ENCODE data around the gene TGIF2.

TGIF2 gene
- 48.9 to 88.9 reads per million in 2 experiments for total RNA-seq

GRCh38 chr20:36573103-36573797 lies at the start of gene TGIF2:
TGIF2 (plus strand) TSS chr20:36573597; CDS start chr20:36578775, 5,178 bp downstream.
- DNase-seq (ENCODE audit: low read depth) = peak; percentile 90

DNA sequence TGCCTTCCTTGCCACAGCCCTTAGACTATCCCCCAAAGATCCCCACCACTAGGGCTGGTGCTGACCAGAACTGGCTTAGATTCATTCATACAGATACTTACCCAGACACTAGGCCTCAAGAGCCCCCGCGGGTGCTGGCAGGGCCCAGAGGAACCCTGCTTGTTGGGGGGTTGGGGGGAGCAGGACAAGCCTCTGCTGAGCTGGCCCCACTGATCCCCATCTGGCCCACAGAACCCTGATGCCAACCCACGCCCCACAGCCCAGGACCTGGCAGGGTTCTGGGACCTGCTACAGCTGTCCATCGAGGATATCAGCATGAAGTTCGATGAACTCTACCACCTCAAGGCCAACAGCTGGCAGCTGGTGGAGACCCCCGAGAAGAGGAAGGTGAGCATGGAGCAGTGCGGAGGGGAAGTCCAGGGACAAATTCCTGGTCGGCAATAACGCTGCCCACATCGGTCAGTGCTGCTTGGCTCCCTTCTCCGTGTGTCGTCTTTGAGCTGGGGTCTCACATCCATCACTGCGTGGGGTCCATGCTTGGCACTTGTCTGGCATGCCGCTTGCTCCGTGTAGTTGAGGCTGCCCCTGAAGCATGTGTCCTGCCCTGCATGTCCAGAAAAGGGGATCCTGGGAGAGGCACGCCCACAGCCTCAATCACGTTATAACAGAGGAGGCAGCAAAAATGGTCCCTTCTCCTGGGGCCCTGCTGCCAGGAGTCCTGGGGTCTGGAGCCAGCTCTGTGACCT lies 47.6 kb upstream of the TGIF2 start:
- no peak for DNase-seq (ENCODE audit: low read depth)

DNA sequence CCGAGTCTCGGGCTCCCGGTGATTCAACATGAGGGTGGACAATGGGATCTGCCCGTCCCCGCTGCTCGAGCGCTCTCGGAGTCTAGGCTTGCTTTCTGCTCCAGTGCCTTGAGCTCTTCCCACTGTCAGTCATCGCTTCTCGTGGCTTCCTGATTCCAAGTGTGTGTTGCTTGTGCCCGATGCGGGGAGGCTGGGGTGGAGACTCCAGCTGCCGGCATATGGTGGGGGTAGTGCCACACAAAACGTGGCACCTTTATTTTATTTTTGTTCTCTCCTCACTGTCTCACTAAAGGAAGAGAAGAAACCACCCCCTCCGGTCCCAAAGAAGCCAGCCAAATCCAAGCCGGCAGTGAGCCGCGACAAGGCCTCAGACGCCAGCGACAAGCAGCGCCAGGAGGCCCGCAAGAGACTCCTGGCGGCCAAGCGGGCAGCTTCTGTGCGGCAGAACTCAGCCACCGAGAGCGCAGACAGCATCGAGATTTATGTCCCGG lies 46.8 kb upstream of the TGIF2 start:
- no peak for DNase-seq (ENCODE audit: low read depth)

DNA sequence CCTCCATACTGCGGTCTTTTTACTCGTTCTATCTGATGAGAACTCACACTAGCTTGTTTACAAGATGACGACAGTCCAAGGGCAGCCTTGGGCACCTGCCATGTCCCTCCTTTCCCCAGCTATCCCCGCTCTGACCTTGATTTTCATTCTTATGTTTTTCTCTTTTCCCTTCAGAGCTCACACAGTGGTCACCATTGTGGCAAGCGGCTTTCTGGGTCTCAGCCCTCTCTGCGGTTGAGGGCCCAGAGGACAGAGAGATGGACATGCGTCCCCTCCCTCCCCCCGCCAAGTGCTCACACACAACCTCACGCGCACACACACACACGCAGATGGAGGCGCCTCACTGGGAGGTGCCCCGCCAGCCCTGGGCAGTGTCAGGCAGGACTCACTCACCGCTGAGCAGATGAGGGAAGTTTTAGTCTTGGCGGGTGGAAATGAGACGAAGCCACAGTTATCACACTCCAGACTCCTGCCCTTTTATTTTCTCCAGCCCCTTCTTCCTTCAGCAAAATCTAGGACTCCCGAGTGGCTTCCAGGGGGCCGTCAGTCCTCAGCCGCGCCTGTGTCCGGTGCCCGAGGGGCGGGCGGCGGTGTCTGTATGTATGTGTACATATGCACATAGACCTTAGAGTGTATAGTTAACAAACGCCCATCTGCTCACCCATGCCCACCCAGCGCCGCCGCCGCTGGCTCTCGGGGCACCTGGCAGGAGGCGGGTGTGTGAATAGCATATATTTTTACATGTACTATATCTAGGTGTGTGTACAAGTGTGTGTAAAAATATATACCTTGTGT lies 45.9 kb upstream of the TGIF2 start:
- DNase-seq (ENCODE audit: low read depth) = no peak

DNA sequence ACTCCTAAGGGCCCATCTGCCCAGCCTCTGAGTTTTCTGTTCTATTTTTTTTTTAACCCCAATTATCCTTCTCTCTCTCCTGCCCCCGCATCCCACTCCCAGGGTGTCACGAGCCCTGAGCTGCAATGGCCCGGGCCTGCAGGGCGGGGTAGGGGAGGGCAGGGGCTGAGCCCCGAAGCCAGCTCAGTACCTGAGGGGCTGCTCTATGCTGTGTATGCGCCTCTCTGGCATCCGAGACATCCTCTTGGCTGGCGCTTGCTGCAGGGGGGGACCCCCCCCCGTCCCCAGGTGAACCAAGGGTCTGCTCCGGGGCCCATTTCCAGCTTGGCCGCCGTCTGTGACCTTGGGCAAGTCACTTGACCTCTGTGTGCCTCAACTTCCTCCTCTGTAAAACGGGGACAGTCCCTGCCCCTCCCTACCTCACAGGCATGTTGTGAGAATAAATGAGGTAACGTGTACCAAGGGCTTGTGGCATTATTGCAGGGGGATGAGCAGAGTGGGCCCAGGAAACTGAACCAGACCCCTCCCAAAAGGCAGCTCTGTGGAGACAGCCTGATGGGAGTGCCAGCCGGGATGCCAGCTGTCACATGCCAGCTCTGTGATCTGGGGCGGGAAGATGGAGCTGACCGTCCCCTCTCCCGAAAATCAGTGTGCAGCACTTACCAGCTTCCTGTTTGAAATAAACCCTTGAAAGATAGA lies 45.1 kb upstream of the TGIF2 start:
- no peak for DNase-seq (ENCODE audit: low read depth)

DNA sequence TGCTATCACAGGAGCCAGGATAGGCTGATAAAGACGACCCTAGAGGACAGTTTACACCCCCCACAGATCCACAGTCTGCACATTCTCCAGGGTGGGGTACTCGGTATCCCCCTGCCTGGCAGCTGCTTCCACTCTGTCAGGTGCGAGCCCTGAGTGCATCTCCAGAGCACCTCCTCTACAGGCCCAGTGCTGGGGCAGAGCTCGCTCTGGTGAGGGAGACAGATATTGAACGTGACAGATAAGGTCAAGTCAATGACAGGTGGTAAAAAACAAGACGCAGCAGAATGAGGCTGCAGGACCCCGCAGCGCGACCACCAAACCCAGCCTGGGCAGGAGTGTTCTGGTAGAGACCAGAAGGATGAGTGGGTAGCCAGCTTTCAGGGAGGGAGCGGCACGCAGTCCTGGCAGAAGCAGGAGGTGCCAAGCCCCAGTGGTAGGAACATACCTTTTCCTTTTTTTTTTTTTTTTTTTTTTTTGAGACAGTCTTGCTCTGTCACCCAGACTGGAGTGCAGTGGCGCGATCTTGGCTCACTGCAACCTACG lies 44.5 kb upstream of the TGIF2 start:
- no peak for DNase-seq (ENCODE audit: low read depth)

DNA sequence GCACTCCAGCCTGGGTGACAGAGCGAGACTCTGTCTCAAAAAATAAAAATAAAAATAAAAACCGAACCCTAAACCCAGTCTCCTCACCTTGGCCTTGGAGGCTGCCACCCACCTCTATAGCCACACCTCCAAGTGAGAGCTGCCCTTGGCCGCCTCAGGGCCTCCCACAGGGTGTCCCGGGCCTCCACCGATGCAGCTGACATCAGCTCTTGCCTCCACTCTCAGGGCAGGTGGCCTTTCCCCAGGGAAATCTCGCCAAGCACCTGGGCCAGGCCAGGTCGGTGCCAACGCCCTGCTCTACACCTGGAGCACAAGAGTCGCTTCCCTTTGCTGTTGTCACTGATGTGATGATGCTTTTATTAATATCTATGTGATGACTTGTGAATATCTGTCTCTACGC lies 41.0 kb upstream of the TGIF2 start:
- DNase-seq (ENCODE audit: low read depth) = no peak

DNA sequence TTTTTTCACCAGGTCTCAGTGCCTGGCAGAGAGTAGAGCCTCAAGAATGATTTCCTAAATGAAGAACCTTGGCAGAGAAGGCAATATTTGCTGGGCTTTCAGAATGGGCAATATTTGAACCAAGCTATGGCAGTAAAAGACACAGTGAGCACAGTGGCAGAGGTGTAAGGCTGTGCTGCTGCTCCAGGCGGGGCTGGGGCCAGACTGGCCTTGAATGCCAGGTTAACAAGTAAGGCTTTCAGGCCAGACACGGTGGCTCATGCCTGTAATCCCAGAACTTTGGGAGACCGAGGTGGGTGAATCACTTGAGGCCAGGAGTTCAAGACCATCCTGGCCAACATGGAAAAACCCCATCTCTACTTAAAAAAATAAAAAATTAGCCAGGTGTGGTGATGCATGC lies 40.6 kb upstream of the TGIF2 start:
- DNase-seq (ENCODE audit: low read depth) = no peak

- no peak for DNase-seq (ENCODE audit: low read depth)
Measured at GRCh38 chr20:36538026-36538722, 35.2 kb upstream of the TGIF2 start.

DNA sequence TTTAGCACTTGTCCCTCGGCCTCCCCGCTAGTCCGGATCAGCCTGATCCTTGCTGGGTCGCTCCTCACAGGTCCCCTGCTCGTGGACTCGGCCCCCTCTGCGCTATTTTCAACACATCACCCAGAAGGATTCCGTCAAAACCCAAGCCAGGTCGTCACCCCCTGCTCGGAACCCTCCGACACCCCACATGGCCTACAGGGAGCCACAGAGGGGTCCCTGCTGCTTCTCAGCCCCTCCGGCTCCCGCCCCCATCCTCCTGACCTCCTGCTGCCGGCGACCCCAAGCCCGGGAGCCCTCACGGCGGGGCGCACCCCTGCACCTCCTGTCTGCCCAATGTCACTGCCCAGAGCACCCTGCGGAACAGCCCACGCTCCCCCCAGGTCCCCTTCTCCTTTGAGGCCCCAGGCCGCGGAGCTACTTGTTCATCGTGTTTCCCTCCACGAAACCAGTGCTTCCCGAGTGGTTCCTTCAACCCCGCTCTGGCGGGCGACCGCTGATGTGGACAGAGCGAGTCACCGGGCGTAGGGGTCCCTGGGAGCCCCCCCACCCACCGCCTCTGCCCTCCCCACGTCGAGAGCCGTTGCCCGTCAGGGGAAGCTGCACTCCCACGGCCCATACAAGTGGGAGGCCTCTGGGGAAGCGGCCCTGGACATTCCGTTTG lies 32.7 kb upstream of the TGIF2 start:
- DNase-seq (ENCODE audit: low read depth) = no peak

- DNase-seq (ENCODE audit: low read depth) = no peak
Measured at GRCh38 chr20:36541227-36541767, 32.1 kb upstream of the TGIF2 start, which contains the start of gene MYL9. MYL9 (plus strand) TSS chr20:36541519; CDS start chr20:36544885, 3,366 bp downstream.

GRCh38 chr20:36541768-36542488 lies 31.5 kb upstream of the TGIF2 start:
- no peak for DNase-seq (ENCODE audit: low read depth)

DNA sequence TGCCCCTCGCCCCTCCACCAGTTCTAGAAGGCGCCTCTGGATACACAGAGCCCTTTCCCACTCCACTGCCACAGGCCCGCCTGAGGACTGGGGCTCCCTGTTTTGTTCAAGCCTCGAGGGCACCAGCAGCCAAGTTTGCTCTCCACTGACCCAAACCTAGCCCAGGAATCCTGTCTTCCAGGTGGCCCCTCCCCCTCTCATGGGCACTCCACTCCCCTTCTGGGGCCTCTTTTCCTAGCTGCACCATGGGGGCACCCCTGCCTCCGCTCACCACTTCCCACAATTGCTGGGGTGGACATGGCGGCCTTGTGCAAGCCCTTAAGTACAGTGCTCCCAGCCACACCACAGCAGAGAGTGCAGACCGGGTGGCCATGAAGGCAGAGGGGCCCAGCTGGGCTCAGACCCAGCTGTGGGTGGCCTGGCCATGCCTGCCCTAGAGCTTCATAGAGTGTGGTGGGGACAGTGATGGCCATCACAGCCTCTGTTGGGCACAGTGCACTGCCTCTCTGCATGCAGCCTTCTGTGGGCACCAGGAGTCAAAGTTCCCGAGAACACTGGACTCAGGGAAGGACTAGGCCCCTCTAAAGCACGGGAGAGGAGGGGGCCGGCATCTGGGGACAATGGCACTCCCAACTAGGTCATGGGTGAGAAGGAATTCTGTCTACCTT lies 30.7 kb upstream of the TGIF2 start:
- no peak for DNase-seq (ENCODE audit: low read depth)

DNA sequence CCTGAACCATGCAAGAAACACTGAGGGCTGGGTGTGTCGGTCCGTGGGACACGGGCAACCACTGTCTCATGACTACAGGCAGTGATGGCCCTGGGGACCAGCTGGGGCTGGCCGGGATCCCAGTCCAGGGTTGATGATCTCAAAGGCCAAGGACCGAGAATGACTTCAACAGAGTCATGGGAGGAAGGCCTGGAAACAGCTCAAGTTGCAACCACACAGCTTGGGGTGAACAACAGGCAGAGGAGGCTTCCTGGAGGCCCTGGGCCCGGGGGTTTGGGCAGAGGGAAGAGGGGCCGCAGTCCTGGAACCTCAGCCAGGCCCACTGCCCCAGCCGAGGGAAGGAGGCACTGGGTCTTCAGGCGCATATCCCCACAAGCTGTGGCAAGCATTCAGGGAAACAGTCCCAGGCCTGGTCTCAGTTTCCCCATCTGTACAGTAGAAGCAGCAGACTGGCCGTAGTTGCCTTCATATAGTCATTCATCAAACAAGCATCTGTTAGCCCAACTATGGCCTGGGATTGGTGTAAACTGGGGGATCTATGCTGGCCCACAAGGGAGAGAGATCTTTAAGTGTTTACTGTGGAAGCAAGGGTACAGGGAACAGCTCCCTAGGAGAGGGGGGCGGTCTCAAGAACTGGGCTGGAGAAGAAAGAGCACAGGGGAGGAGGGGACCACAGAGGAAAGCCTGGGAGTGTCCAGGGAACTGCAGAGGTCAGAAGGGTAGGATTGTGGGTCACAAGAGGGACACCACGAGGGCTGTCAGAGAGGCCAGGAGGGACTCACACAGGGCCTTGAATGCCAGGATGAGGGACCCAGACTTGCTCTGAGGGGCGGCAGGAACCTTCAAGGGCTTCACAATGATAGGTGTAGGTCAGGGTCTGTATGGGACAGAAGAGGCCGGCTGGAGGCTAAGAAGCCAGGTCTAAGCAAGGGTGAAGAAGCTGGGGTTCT lies 29.9 kb upstream of the TGIF2 start:
- no peak for DNase-seq (ENCODE audit: low read depth)

DNA sequence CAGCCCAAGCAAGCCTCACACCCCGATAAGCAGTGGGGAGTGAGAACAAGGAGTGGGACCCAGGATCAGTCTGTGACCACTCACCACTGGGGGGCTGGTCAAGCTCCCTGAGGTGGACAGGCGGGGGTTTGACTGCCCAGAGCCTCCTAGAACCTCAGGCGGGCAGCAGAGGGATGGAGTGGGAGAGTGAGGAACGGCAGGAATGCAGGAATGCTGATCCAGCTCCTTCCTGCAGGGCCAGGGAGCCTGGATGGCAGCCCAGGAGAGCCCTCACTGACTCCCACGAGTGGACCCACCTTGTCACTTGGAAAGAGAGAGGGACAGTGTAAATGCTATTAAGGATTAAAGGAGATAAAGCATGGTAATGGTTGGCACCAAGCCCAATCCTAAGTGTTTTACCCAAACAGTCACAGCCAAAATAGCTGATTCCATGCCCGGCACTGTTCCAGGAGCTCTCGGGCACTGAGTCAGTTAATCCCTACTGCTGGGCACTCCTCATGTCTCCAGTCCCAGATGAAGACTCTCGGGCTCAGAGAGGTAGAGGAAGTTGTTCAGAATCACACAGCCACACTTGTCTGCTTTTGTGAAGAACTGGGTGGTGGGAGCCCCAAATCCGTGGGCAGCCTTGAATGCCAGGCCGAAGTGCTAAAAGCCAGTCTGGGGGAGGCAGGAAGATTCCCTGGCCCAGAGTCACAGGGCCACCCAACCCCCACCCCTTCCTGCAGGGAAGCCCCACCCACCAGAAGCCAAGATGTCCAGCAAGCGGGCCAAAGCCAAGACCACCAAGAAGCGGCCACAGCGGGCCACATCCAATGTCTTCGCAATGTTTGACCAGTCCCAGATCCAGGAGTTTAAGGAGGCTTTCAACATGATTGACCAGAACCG lies 29.0 kb upstream of the TGIF2 start:
- no peak for DNase-seq (ENCODE audit: low read depth)

DNA sequence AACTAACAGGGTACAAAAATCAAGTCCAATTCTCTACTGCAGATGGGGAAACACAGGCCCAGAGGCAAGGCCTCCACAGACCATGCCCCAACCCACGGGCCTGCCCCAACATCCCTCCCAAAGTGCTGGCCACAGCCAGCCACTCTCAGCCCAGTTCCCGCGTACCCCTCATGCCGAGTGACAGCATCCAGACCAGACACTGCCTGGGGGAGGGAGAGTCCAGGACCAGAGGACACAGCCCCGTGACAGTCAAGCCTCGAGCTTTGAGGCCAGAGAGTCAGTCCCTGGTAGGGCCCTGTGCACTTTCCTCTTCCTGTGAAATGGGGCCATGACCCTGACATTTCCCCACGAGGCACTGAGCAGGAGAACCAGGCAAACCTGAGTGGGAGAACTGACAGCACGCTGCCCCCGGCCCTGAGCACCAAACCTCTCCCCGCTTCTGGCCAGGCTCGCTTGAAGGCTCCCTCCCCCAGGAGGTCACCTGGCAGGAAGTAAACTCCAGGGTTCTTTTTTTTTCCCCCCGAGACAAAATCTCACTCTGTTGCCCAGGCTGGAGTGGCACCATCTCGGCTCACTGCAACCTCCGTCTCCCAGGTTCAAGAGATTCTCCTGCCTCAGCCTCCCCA lies 27.2 kb upstream of the TGIF2 start:
- DNase-seq (ENCODE audit: low read depth) = no peak

All from T follicular helper cell (primary cell).